Neuron (in vitro differentiated cells): ENCODE data around the gene LLCFC1.

Experiments used
- H2AFZ ChIP-seq: one replicate; pipeline ENCODE4 v1.6.1; 2013; ENCODE audit warnings: low read depth, mild to moderate bottlenecking, inconsistent platforms, low read length, moderate library complexity
- H3K27me3 ChIP-seq: one replicate; pipeline ENCODE4 v1.6.1; 2013; ENCODE audit warnings: low read length; ENCODE audit not compliant: insufficient read depth
- H3K36me3 ChIP-seq: one replicate; pipeline ENCODE4 v1.6.1; 2013; ENCODE audit warnings: low read length; ENCODE audit not compliant: insufficient read depth
- H3K4me1 ChIP-seq: one replicate; pipeline ENCODE4 v1.6.1; 2013; ENCODE audit warnings: low read length; ENCODE audit not compliant: insufficient read depth
- H3K4me3 ChIP-seq: 2 replicates; pipeline ENCODE4 v1.5.1; 2013; ENCODE audit warnings: mild to moderate bottlenecking, low read length, moderate library complexity
- H3K9me3 ChIP-seq: one replicate; pipeline ENCODE4 v1.6.1; 2013; ENCODE audit warnings: low read length

Gene LLCFC1

GRCh38 chr7:142938611-142939010 lies 673 bp upstream of the LLCFC1 start:
- H3K27me3 ChIP-seq: no peaks in the 10 kb centered on the region
- no peaks in the 10 kb centered on the region for H3K36me3 ChIP-seq
- H3K9me3 ChIP-seq: no peaks in the 10 kb centered on the region
- no peaks in the 10 kb centered on the region for H3K4me1 ChIP-seq
- no peak overlapping the region for H3K4me3 ChIP-seq
- H2AFZ ChIP-seq: no peak overlapping the region

- Histone ChIP-seq H3K4me1 (no peaks in the 10 kb centered on the region), H3K36me3 (no peaks in the 10 kb centered on the region), H3K9me3 (no peaks in the 10 kb centered on the region), H2AFZ (no peak overlapping the region), H3K27me3 (no peaks in the 10 kb centered on the region), H3K4me3 (no peak overlapping the region)
Observed at GRCh38 chr7:142940966-142941535, 1.8 kb downstream of the LLCFC1 start.

- Histone ChIP-seq H3K9me3 (no peaks in the 10 kb centered on the region), H2AFZ (no peak overlapping the region), H3K36me3 (no peaks in the 10 kb centered on the region), H3K27me3 (no peaks in the 10 kb centered on the region), H3K4me1 (no peaks in the 10 kb centered on the region), H3K4me3 (no peak overlapping the region)
Observed at GRCh38 chr7:142941541-142941940, 2.3 kb downstream of the LLCFC1 start.

- Histone ChIP-seq H3K36me3 (no peaks in the 10 kb centered on the region), H3K4me3 (no peak overlapping the region), H3K4me1 (no peaks in the 10 kb centered on the region), H3K9me3 (no peaks in the 10 kb centered on the region), H3K27me3 (no peaks in the 10 kb centered on the region), H2AFZ (no peak overlapping the region)
Observed at GRCh38 chr7:142942746-142943145, 3.5 kb downstream of the LLCFC1 start.

- H3K4me1 ChIP-seq: no peaks in the 10 kb centered on the region
- H3K27me3 ChIP-seq: no peaks in the 10 kb centered on the region
- no peaks in the 10 kb centered on the region for H3K36me3 ChIP-seq
- no peak overlapping the region for H2AFZ ChIP-seq
- H3K9me3 ChIP-seq: no peaks in the 10 kb centered on the region
- no peak overlapping the region for H3K4me3 ChIP-seq
Observed at GRCh38 chr7:142943706-142944268, 4.5 kb downstream of the LLCFC1 start.

- Histone ChIP-seq H3K36me3 (no peaks in the 10 kb centered on the region), H3K4me1 (no peaks in the 10 kb centered on the region), H3K27me3 (no peaks in the 10 kb centered on the region), H3K4me3 (no peak overlapping the region), H3K9me3 (no peaks in the 10 kb centered on the region), H2AFZ (no peak overlapping the region)
Observed at GRCh38 chr7:142945001-142945400, 5.7 kb downstream of the LLCFC1 start.

- Histone ChIP-seq H2AFZ (no peak overlapping the region), H3K27me3 (no peaks in the 10 kb centered on the region), H3K4me3 (no peak overlapping the region)
Observed at GRCh38 chr7:142948603-142949002, 9.3 kb downstream of the LLCFC1 start.

GRCh38 chr7:142950235-142950634 lies 11.0 kb downstream of the LLCFC1 start:
- H2AFZ ChIP-seq: no peak overlapping the region
- no peak overlapping the region for H3K4me3 ChIP-seq
- H3K27me3 ChIP-seq: no peaks in the 10 kb centered on the region
- no peaks in the 10 kb centered on the region for H3K9me3 ChIP-seq
- no peaks in the 10 kb centered on the region for H3K36me3 ChIP-seq
- H3K4me1 ChIP-seq: no peaks in the 10 kb centered on the region

More at GRCh38 chr7:142948603-142949002, 9.3 kb downstream of the LLCFC1 start:
- no peaks in the 10 kb centered on the region for H3K36me3 ChIP-seq
- H3K9me3 ChIP-seq: no peaks in the 10 kb centered on the region
- H3K4me1 ChIP-seq: no peaks in the 10 kb centered on the region

GRCh38 chr7:142954680-142955268 lies 15.5 kb downstream of the LLCFC1 start:
- no peaks in the 10 kb centered on the region for H3K27me3 ChIP-seq
- no peaks in the 10 kb centered on the region for H3K36me3 ChIP-seq
- no peaks in the 10 kb centered on the region for H3K9me3 ChIP-seq
- H3K4me1 ChIP-seq: no peaks in the 10 kb centered on the region
- no peak overlapping the region for H3K4me3 ChIP-seq
- no peak overlapping the region for H2AFZ ChIP-seq

GRCh38 chr7:142956951-142957623 lies 17.8 kb downstream of the LLCFC1 start:
- no peaks in the 10 kb centered on the region for H3K27me3 ChIP-seq
- no peak overlapping the region for H2AFZ ChIP-seq
- H3K36me3 ChIP-seq: no peaks in the 10 kb centered on the region
- no peaks in the 10 kb centered on the region for H3K4me1 ChIP-seq
- no peak overlapping the region for H3K4me3 ChIP-seq
- no peaks in the 10 kb centered on the region for H3K9me3 ChIP-seq

GRCh38 chr7:142957723-142958122 lies 18.4 kb downstream of the LLCFC1 start:
- Histone ChIP-seq H3K4me3 (no peak overlapping the region), H3K4me1 (no peaks in the 10 kb centered on the region), H3K27me3 (no peaks in the 10 kb centered on the region), H2AFZ (no peak overlapping the region), H3K36me3 (no peaks in the 10 kb centered on the region), H3K9me3 (no peaks in the 10 kb centered on the region)

- Histone ChIP-seq H3K9me3 (no peaks in the 10 kb centered on the region), H2AFZ (no peak overlapping the region)
Observed at GRCh38 chr7:142959202-142959601, 19.9 kb downstream of the LLCFC1 start.

GRCh38 chr7:142960955-142961512 lies 21.8 kb downstream of the LLCFC1 start:
- Histone ChIP-seq H3K27me3 (no peaks in the 10 kb centered on the region), H3K4me3 (no peak overlapping the region), H3K9me3 (no peaks in the 10 kb centered on the region)

More at GRCh38 chr7:142959202-142959601, 19.9 kb downstream of the LLCFC1 start:
- H3K4me1 ChIP-seq: peaks cover 4% of the 10 kb centered on the region
- no peaks in the 10 kb centered on the region for H3K27me3 ChIP-seq
- H3K36me3 ChIP-seq: no peaks in the 10 kb centered on the region
- no peak overlapping the region for H3K4me3 ChIP-seq

More at GRCh38 chr7:142960955-142961512, 21.8 kb downstream of the LLCFC1 start:
- peaks cover 4% of the 10 kb centered on the region for H3K4me1 ChIP-seq
- H3K36me3 ChIP-seq: no peaks in the 10 kb centered on the region
- no peak overlapping the region for H2AFZ ChIP-seq
